Upper lobe of left lung (tissue), 6 donors: ENCODE measurements around the gene CBR4. TPM values are rescaled to one million over a fixed set of nuclear protein-coding genes. Genes with fewer than 3 reads are reported as not detected.
A peak's percentile ranks its signal among the peaks of the same experiment; 100 is the strongest.

Source experiments
- ATAC-seq, 2 donors: fragments of 200-7000 bp; cut with Tn5 transposase; one replicate each; pipeline ENCODE4 v1.9.1; 2022; ENCODE audit warnings: mild to moderate bottlenecking in 2 of 2, moderate library complexity in 2 of 2; ENCODE audit not compliant: low FRiP score in 2 of 2
- DNase-seq, 2 donors: peaks; one replicate each; pipeline ENCODE4 v3.0.0-alpha.2; 2019 to 2020
- H3K27ac ChIP-seq, 4 donors: fragments of 200-600 bp; sonication (generic); one replicate each; pipeline ENCODE4 v1.5.1; 2016 to 2019
- H3K27me3 ChIP-seq, 4 donors: fragments of 200-600 bp; sonication (generic); one replicate each; pipeline ENCODE4 v1.5.1; 2017 to 2019
- H3K36me3 ChIP-seq, 4 donors: fragments of 200-600 bp; sonication (generic); one replicate each; pipeline ENCODE4 v1.5.1; 2016 to 2019
- H3K4me1 ChIP-seq, 4 donors: fragments of 200-600 bp; sonication (generic); one replicate each; pipeline ENCODE4 v1.5.1; 2018 to 2019
- H3K4me3 ChIP-seq, 4 donors: fragments of 200-600 bp; sonication (generic); one replicate each; pipeline ENCODE4 v1.5.1; 2017 to 2019; ENCODE audit warnings: mild to moderate bottlenecking in 2 of 4, moderate library complexity in 1 of 4
- H3K9me3 ChIP-seq, 4 donors: fragments of 200-600 bp; sonication (generic); one replicate each; pipeline ENCODE4 v1.5.1; 2018 to 2019
- CTCF ChIP-seq, 6 experiments: fragments of 450-650 bp in 4 of 6; fragments of 200-600 bp in 2 of 6; sonication (generic) in 2 of 6; IDR thresholded peaks; one replicate each; pipeline ENCODE4 v1.5.1; 2016 to 2019; ENCODE audit warnings: antibody characterized with exemption in 6 of 6
- EP300 ChIP-seq, 4 donors: sonication (generic); formaldehyde crosslinking; IDR thresholded peaks; one replicate each; pipeline ENCODE4 v1.5.1; 2017; ENCODE audit warnings: antibody characterized with exemption in 4 of 4, control low read depth in 2 of 4
- POLR2A ChIP-seq, 4 donors: fragments of 450-650 bp; IDR thresholded peaks; one replicate each; pipeline ENCODE4 v1.5.1; 2016 to 2017; ENCODE audit warnings: antibody characterized with exemption in 4 of 4, mild to moderate bottlenecking in 2 of 4
- POLR2AphosphoS5 ChIP-seq, 2 donors: sonication (generic); formaldehyde crosslinking; IDR thresholded peaks; one replicate each; pipeline ENCODE4 v1.5.1; 2017; ENCODE audit warnings: antibody characterized with exemption in 2 of 2
- WGBS, 2 donors: methylation state at CpG; one replicate each; pipeline ENCODE4 v1.1.5; 2017 to 2018; 5-methylcytosine and 5-hydroxymethylcytosine counted together
- total RNA-seq, 6 donors: library from RNA; depleted of rRNA in 4 of 6; stranded (reverse); fragments of >200 nt in 4 of 6; gene quantifications; one replicate each; pipeline versions ENCODE4 v1.1.0 to v1.2.1, GENCODE V29; 2016 to 2021
- donor health status: DM: no; HTN: no; CAD: no; lungs with moderate emphysema.
- donor health status: DM: no; HTN: yes; CAD: no; lungs with severe emphysema.

CBR4 gene
- total RNA-seq, 6 donors from 2014 or later: 10.0 to 32.0 (median 15.9) TPM

GRCh38 chr4:169033660-169034059 lies 23.6 kb upstream of the CBR4 start:
- H3K36me3 ChIP-seq: no peaks in the 10 kb centered on the region
- 81 to 82% methylated on average over 6 of the region's 6 CpGs for WGBS, 2 donors
- no peaks in the 10 kb centered on the region for H3K4me1 ChIP-seq
- H3K9me3 ChIP-seq: no peaks in the 10 kb centered on the region
- DNase-seq: no peak
- ATAC-seq: peak; percentile 31 to 62
- H3K27me3 ChIP-seq: no peaks in the 10 kb centered on the region
- H3K4me3 ChIP-seq: no peak overlapping the region
- TF ChIP-seq POLR2AphosphoS5 (IDR thresholded peaks at IDR 0.05): no peak
- H3K27ac ChIP-seq: no peak overlapping the region

- DNase-seq (no peak), ATAC-seq (no peak)
- no peak overlapping the region for H3K27ac ChIP-seq
- no peaks in the 10 kb centered on the region for H3K4me1 ChIP-seq
- TF ChIP-seq POLR2AphosphoS5 (IDR thresholded peaks at IDR 0.05): no peak
- TF ChIP-seq POLR2A (IDR thresholded peaks at IDR 0.05): no peak
- TF ChIP-seq CTCF (IDR thresholded peaks at IDR 0.05): no peak
- no peak for TF ChIP-seq EP300 (IDR thresholded peaks at IDR 0.05)
- no peak overlapping the region for H3K4me3 ChIP-seq
- H3K36me3 ChIP-seq: no peaks in the 10 kb centered on the region
- 85 to 86% methylated on average over 5 of the region's 5 CpGs for WGBS, 2 donors
- no peaks in the 10 kb centered on the region for H3K27me3 ChIP-seq
- H3K9me3 ChIP-seq: no peaks in the 10 kb centered on the region
These were observed 23.0 kb upstream of the CBR4 start for GRCh38 chr4:169032883-169033645.

DNA sequence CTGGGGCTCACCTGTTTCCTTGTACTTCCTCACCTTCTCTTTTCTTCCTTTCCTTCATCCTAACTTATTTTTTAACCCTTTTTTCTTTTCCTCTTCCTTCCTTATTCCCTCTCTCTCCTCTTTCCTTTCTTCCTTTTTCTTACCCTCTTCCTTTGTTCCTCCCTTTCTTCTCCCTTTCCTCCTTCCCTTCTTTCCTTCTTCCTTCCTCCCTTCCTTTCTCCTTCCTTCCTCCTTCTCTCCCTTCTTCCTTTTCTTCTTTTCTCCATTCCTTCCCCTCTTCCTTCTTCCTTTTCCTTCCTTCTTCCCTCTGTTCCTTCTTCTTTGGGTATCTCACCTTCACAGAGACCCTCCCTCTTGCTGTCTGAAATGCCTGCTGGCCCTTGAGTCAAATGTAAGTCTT lies 22.1 kb upstream of the CBR4 start:
- Histone ChIP-seq H3K27ac (no peak overlapping the region), H3K4me1 (no peaks in the 10 kb centered on the region), H3K9me3 (no peaks in the 10 kb centered on the region), H3K36me3 (no peaks in the 10 kb centered on the region), H3K27me3 (no peaks in the 10 kb centered on the region), H3K4me3 (no peak overlapping the region)
- ATAC-seq (no peak), DNase-seq (no peak)
- TF ChIP-seq CTCF (IDR thresholded peaks at IDR 0.05) (no peak), POLR2A (IDR thresholded peaks at IDR 0.05) (no peak), EP300 (IDR thresholded peaks at IDR 0.05) (no peak), POLR2AphosphoS5 (IDR thresholded peaks at IDR 0.05) (no peak)

GRCh38 chr4:169031392-169031791 lies 21.3 kb upstream of the CBR4 start:
- 94 to 100% methylated on average over 7 to 15 of the region's 15 CpGs for WGBS, 2 donors
- H3K4me3 ChIP-seq: no peak overlapping the region
- H3K27ac ChIP-seq: no peak overlapping the region
- no peaks in the 10 kb centered on the region for H3K4me1 ChIP-seq
- H3K27me3 ChIP-seq: no peaks in the 10 kb centered on the region
- H3K9me3 ChIP-seq: no peaks in the 10 kb centered on the region
- ATAC-seq (peak in 1 of 2 donors; percentile 43), DNase-seq (peak in 1 of 2 donors; percentile 50)
- no peak for TF ChIP-seq EP300 (IDR thresholded peaks at IDR 0.05)
- H3K36me3 ChIP-seq: no peaks in the 10 kb centered on the region

DNA sequence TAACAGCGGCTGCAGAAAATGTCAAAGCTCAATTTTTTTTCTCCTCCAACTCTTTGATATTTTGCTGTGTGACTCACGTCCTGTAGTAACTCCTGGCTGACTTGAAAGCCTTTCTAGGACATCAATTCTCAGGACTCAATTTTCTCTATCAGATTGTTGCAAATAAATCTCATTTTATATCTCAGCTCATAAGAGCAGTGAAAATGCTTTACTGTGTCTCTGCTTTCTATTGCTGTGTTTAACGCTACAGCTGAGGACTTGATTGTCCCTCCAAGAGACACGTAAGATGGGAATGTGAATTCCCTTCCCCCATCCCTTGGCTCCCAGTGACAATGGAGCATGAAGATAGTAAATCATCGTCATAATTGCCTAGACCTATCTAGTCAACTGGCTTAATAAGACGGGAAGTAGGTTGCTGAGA lies 20.5 kb upstream of the CBR4 start:
- no peaks in the 10 kb centered on the region for H3K9me3 ChIP-seq
- no peaks in the 10 kb centered on the region for H3K4me1 ChIP-seq
- 70 to 71% methylated on average over 6 of the region's 6 CpGs for WGBS, 2 donors
- no peak for ATAC-seq
- no peaks in the 10 kb centered on the region for H3K36me3 ChIP-seq
- DNase-seq: no peak
- TF ChIP-seq POLR2A (IDR thresholded peaks at IDR 0.05) (no peak), EP300 (IDR thresholded peaks at IDR 0.05) (no peak), CTCF (IDR thresholded peaks at IDR 0.05) (no peak), POLR2AphosphoS5 (IDR thresholded peaks at IDR 0.05) (no peak)
- no peak overlapping the region for H3K4me3 ChIP-seq
- H3K27me3 ChIP-seq: no peaks in the 10 kb centered on the region
- H3K27ac ChIP-seq: no peak overlapping the region

DNA sequence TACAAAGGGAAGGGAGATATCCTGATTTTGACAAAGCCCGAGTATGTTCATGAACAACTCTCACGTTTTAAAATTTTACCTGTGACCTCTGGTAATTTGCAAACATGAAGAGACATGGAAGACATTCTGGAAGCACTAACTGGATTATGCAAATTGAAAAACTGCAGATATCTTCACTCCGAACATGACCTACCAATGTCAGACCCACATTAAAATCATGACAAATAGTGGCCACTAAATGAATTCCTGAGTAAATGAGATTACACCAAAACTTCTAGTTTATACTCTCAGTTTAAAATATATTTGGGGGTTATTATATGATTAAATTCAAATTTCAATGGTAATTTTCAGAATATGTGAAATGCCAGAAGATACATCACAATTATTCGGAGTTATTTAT lies 19.9 kb upstream of the CBR4 start:
- Histone ChIP-seq H3K27ac (no peak overlapping the region), H3K4me1 (peaks cover 0 to under 1% (median 0%) of the 10 kb centered on the region in 4 donors), H3K36me3 (no peaks in the 10 kb centered on the region), H3K27me3 (no peaks in the 10 kb centered on the region), H3K4me3 (no peak overlapping the region), H3K9me3 (no peaks in the 10 kb centered on the region)
- DNase-seq: no peak
- TF ChIP-seq CTCF (IDR thresholded peaks at IDR 0.05): no peak
- no peak for TF ChIP-seq POLR2AphosphoS5 (IDR thresholded peaks at IDR 0.05)
- ATAC-seq: no peak
- WGBS, 2 donors: 78 to 92% methylated on average over 4 of the region's 4 CpGs
